ENCODE results near the gene TRIM47. TPM values are rescaled to one million over a fixed set of nuclear protein-coding genes. Genes with fewer than 3 reads are reported as not detected.

The TRIM47 gene
- total RNA-seq, 1 experiment from 2014 or later = 48.3 TPM

DNA sequence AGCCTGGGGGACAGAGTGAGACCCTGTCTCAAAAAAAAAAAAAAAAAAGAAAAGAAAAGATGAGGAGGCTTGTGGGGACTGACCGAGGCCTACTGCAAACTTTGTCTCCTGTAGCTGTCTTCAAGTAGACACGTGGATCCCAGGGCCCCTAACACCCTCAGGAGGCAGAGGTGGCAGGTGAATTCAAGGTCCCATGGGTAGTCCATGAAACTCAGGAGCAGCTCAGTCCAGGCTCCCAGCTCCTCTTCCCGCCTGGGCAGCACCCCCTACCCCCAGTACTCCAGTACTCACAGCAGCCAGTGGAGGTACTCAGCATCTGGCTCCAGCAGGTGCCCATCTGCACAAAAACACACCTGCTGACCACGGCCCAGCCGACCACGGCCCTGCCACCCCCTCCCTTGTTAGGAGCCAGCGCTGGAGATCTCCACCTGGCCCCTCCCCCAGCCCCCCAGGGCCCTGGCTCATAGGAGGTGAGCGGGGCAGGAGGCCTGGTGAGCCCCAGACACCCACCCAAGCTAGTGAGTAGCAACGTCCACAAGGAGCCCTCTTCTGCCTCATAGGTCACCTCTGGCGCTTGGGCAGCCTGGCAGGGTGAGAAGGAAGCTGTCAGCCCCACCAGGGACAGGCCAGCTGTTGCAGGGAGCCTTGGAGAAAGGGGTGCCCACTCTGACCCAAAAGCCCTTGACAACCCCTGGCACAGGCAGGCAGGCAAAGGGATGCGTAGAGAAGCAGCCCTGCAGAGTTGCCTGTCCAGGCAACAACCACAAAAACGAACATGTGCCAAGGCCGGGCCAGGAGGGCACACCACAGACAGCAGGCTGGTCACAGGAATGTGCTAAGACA is 22.5 kb upstream of the TRIM47 start:
- Histone ChIP-seq H2AFZ (no peak overlapping the region), H3K4me1 (replicated peaks; ENCODE audit: insufficient read depth) (peaks cover 12% of the 10 kb centered on the region), H3K9me2 (ENCODE audit: insufficient read depth) (no peaks in the 10 kb centered on the region), H3K79me2 (ENCODE audit: low read depth) (peaks cover 29% of the 10 kb centered on the region), H3K36me3 (ENCODE audit: low read depth) (peaks cover 14% of the 10 kb centered on the region; the same call in 1 of the 2 replicates), H3K4me2 (no peak overlapping the region), H3K9me3 (ENCODE audit: insufficient read depth, low read depth) (no peaks in the 10 kb centered on the region), H3K27me3 (ENCODE audit: insufficient read depth, low read depth) (no peaks in the 10 kb centered on the region), H4K20me1 (ENCODE audit: insufficient read depth) (no peaks in the 10 kb centered on the region), H3F3A (ENCODE audit: insufficient read depth, low read depth) (peaks cover 29% of the 10 kb centered on the region; the same call in 1 of the 2 replicates), H3K4me3 (no peak overlapping the region), H3K27ac (no peak overlapping the region)
- no peak for DNase-seq
- no TSS peak for BruUV-seq (replicated peaks)
- intact Hi-C loops (cut with micrococcal nuclease; ENCODE audit: unreplicated experiment) = loop anchor here (10.0 kb wide), 2 partner anchors 204 to 374 kb away; partner anchors contain the start of gene EXOC7
- POLR2A ChIA-PET (ENCODE audit: unreplicated experiment) = no interaction called here
- TF ChIP-seq, protein P1, sequence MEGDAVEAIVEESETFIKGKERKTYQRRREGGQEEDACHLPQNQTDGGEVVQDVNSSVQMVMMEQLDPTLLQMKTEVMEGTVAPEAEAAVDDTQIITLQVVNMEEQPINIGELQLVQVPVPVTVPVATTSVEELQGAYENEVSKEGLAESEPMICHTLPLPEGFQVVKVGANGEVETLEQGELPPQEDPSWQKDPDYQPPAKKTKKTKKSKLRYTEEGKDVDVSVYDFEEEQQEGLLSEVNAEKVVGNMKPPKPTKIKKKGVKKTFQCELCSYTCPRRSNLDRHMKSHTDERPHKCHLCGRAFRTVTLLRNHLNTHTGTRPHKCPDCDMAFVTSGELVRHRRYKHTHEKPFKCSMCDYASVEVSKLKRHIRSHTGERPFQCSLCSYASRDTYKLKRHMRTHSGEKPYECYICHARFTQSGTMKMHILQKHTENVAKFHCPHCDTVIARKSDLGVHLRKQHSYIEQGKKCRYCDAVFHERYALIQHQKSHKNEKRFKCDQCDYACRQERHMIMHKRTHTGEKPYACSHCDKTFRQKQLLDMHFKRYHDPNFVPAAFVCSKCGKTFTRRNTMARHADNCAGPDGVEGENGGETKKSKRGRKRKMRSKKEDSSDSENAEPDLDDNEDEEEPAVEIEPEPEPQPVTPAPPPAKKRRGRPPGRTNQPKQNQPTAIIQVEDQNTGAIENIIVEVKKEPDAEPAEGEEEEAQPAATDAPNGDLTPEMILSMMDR (conservative IDR thresholded peaks at IDR 0.05) = no peak
- CTCF ChIA-PET = interaction anchor here (0.5 kb wide), 1 partner anchor 128 kb away, joined by 10 read pairs; no protein-coding TSS in a partner anchor

GRCh38 chr17:75899767-75900468 is 21.5 kb upstream of the TRIM47 start:
- intact Hi-C loops (cut with micrococcal nuclease; ENCODE audit: unreplicated experiment) = loop anchor here (10.0 kb wide), 2 partner anchors 205 to 375 kb away; partner anchors contain the start of gene EXOC7
- Histone ChIP-seq H3K27ac (no peak overlapping the region), H3K4me2 (no peak overlapping the region), H3K4me3 (no peak overlapping the region), H3K79me2 (ENCODE audit: low read depth) (peaks cover 39% of the 10 kb centered on the region), H3K36me3 (ENCODE audit: low read depth) (peaks cover 14% of the 10 kb centered on the region; the same call in 1 of the 2 replicates), H3K9me2 (ENCODE audit: insufficient read depth) (no peaks in the 10 kb centered on the region), H4K20me1 (ENCODE audit: insufficient read depth) (no peaks in the 10 kb centered on the region), H3F3A (ENCODE audit: insufficient read depth, low read depth) (peaks cover 28% of the 10 kb centered on the region; the same call in 1 of the 2 replicates), H3K4me1 (replicated peaks; ENCODE audit: insufficient read depth) (peaks cover 16% of the 10 kb centered on the region), H3K9me3 (ENCODE audit: insufficient read depth, low read depth) (no peaks in the 10 kb centered on the region), H2AFZ (no peak overlapping the region), H3K27me3 (ENCODE audit: insufficient read depth, low read depth) (no peaks in the 10 kb centered on the region)
- CTCF ChIA-PET = interaction anchor here (0.5 kb wide), 1 partner anchor 127 kb away, joined by 10 read pairs; no protein-coding TSS in a partner anchor
- no peak for DNase-seq
- POLR2A ChIA-PET (ENCODE audit: unreplicated experiment) = no interaction called here
- no TSS peak for BruUV-seq (replicated peaks)
- TF ChIP-seq EZH2 (IDR thresholded peaks at IDR 0.05; ENCODE audit: low read depth) = no peak
- TF ChIP-seq, protein P1 (conservative IDR thresholded peaks at IDR 0.05) = no peak

DNA sequence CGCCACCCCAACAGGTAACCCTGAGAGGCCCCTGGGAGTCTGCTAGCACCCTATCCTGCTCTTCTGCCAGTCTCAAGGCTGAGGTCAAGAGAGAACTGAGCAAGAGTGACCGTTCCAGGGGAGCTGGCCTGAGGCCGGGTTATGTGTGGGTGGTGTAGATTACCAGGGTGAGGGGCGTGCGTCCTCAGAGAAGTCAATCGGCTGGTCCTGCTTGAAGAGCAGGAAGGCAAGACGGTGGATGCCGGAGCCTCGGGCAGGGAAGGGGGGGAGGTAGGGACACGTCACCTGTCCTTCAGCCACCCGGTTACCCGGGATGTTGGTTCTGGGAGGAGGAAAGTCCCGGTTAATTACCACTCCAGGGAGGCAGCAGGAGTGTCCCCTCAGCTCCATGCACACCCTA is 21.0 kb upstream of the TRIM47 start:
- POLR2A ChIA-PET (ENCODE audit: unreplicated experiment) = no interaction called here
- H3K4me1 ChIP-seq (replicated peaks; ENCODE audit: insufficient read depth) = peaks cover 16% of the 10 kb centered on the region
- H3K36me3 ChIP-seq (ENCODE audit: low read depth) = peaks cover 14% of the 10 kb centered on the region; the same call in 1 of the 2 replicates
- no peak for DNase-seq
- H3K4me3 ChIP-seq = no peak overlapping the region
- H3K27ac ChIP-seq = no peak overlapping the region
- intact Hi-C loops (cut with micrococcal nuclease; ENCODE audit: unreplicated experiment) = no loop called here
- no peak overlapping the region for H3K4me2 ChIP-seq
- no peaks in the 10 kb centered on the region for H3K9me2 ChIP-seq (ENCODE audit: insufficient read depth)
- no peaks in the 10 kb centered on the region for H4K20me1 ChIP-seq (ENCODE audit: insufficient read depth)
- peaks cover 27% of the 10 kb centered on the region; the same call in 1 of the 2 replicates for H3F3A ChIP-seq (ENCODE audit: insufficient read depth, low read depth)
- H3K27me3 ChIP-seq (ENCODE audit: insufficient read depth, low read depth) = no peaks in the 10 kb centered on the region
- H3K9me3 ChIP-seq (ENCODE audit: insufficient read depth, low read depth) = no peaks in the 10 kb centered on the region
- TF ChIP-seq, protein P1 (conservative IDR thresholded peaks at IDR 0.05) = no peak
- TF ChIP-seq EZH2 (IDR thresholded peaks at IDR 0.05; ENCODE audit: low read depth) = no peak
- BruUV-seq (replicated peaks) = no TSS peak
- no peak overlapping the region for H2AFZ ChIP-seq
- CTCF ChIA-PET = no interaction called here
- H3K79me2 ChIP-seq (ENCODE audit: low read depth) = peaks cover 43% of the 10 kb centered on the region
